Measurements from ENCODE around the gene SHF. TPM values are rescaled to one million over a fixed set of nuclear protein-coding genes. Genes with fewer than 3 reads are reported as not detected.
"Not testable (repeated sequence)": the region's sequence is repeated elsewhere in the genome, so short reads cannot be mapped to it uniquely, and the experiment has no call there.

The SHF gene
- total and polyA plus RNA-seq, 8 donors, result 5.5 to 44.9 (median 37.3) TPM

GRCh38 chr15:45140557-45141250 lies 47.1 kb downstream of the SHF start:
- Histone ChIP-seq H3K4me1 (peaks cover 0 to 5% of the 10 kb centered on the region in 2 donors), H3K9me3 (no peaks in the 10 kb centered on the region), H3K4me3 (no peak overlapping the region), H3K36me3 (peaks cover 0 to 21% of the 10 kb centered on the region in 2 donors), H3K27me3 (peaks cover 4 to 17% of the 10 kb centered on the region in 2 donors), H3K27ac (no peak overlapping the region)
- DNase-seq (no peak), ATAC-seq (no peak)
- TF ChIP-seq CTCF (IDR thresholded peaks at IDR 0.05), result no peak
- intact Hi-C loops (cut with DNase I), result no loop called here

GRCh38 chr15:45139770-45140169 lies 48.0 kb downstream of the SHF start:
- Histone ChIP-seq H3K36me3 (peaks cover 0 to 21% of the 10 kb centered on the region in 2 donors), H3K4me1 (peaks cover 0 to 11% of the 10 kb centered on the region in 2 donors), H3K4me3 (no peak overlapping the region), H3K27me3 (peaks cover 7 to 25% of the 10 kb centered on the region in 2 donors), H3K27ac (no peak overlapping the region), H3K9me3 (no peaks in the 10 kb centered on the region)
- no peak for TF ChIP-seq CTCF (IDR thresholded peaks at IDR 0.05)
- DNase-seq (no peak), ATAC-seq (peak; percentile 83)
- intact Hi-C loops (cut with DNase I), result no loop called here

- Histone ChIP-seq H3K9me3 (no peaks in the 10 kb centered on the region), H3K27me3 (peaks cover 8 to 32% of the 10 kb centered on the region in 2 donors), H3K36me3 (peaks cover 0 to 15% of the 10 kb centered on the region in 2 donors), H3K4me3 (no peak overlapping the region), H3K4me1 (peaks cover 0 to 18% of the 10 kb centered on the region in 2 donors), H3K27ac (peak overlapping the region in 1 of 2 donors; percentile 59)
- DNase-seq (peak in 1 of 4 donors; percentile 78), ATAC-seq (peak; percentile 71)
- intact Hi-C loops (cut with DNase I), result no loop called here
- no peak for TF ChIP-seq CTCF (IDR thresholded peaks at IDR 0.05)
These were observed 48.7 kb downstream of the SHF start for GRCh38 chr15:45138814-45139765.

- no peak for DNase-seq
- peaks cover 11 to 46% of the 10 kb centered on the region in 2 donors for H3K27me3 ChIP-seq
- H3K9me3 ChIP-seq, result no peaks in the 10 kb centered on the region
- no peak for ATAC-seq
- intact Hi-C loops (cut with DNase I), result no loop called here
- H3K36me3 ChIP-seq, result peaks cover 0 to 10% of the 10 kb centered on the region in 2 donors
- peaks cover 0 to 18% of the 10 kb centered on the region in 2 donors for H3K4me1 ChIP-seq
- TF ChIP-seq CTCF (IDR thresholded peaks at IDR 0.05), result no peak
- no peak overlapping the region for H3K27ac ChIP-seq
- no peak overlapping the region for H3K4me3 ChIP-seq
These were observed 50.1 kb downstream of the SHF start for GRCh38 chr15:45137703-45138102.

GRCh38 chr15:45136378-45136764 lies 51.4 kb downstream of the SHF start:
- Histone ChIP-seq H3K4me3 (no peak overlapping the region), H3K4me1 (peaks cover 0 to 18% of the 10 kb centered on the region in 2 donors), H3K9me3 (no peaks in the 10 kb centered on the region), H3K27ac (no peak overlapping the region), H3K36me3 (peaks cover 0 to 5% of the 10 kb centered on the region in 2 donors), H3K27me3 (peaks cover 11 to 50% of the 10 kb centered on the region in 2 donors)
- intact Hi-C loops (cut with DNase I), result no loop called here
- no peak for ATAC-seq
- no peak for DNase-seq
- no peak for TF ChIP-seq CTCF (IDR thresholded peaks at IDR 0.05)

- DNase-seq; H3K4me3 ChIP-seq; intact Hi-C loops (cut with DNase I); H3K9me3 ChIP-seq; H3K36me3 ChIP-seq; ATAC-seq; H3K27ac ChIP-seq: not testable (repeated sequence)
- peaks cover 11 to 55% of the 10 kb centered on the region in 2 donors for H3K27me3 ChIP-seq
- H3K4me1 ChIP-seq, result peaks cover 0 to 18% of the 10 kb centered on the region in 2 donors
These were observed 51.9 kb downstream of the SHF start for GRCh38 chr15:45135705-45136377.

Measured in left lung (tissue), 10 donors.